SK-N-SH treated with all-trans-retinoic acid at 6 μM for 48 hours (cell line): Measurements from ENCODE around the gene SOX5.

ENCODE experiments used
- ATAC-seq: fragments of 200-7000 bp; cut with Tn5 transposase; 3 replicates; pipeline ENCODE4 v1.9.1; 2020; ENCODE audit warnings: mild to moderate bottlenecking, moderate library complexity
- ARNTL ChIP-seq: fragments of 450-650 bp; formaldehyde crosslinking; IDR thresholded peaks from 2 replicates; pipeline ENCODE4 v1.5.0; 2020; ENCODE audit warnings: low read depth, mild to moderate bottlenecking, moderate library complexity, borderline replicate concordance
- CSDC2 ChIP-seq: fragments of 250-450 bp; sonication (Bioruptor Pico); IDR thresholded peaks from 2 replicates; pipeline ENCODE4 v1.5.0; 2020; ENCODE audit warnings: mild to moderate bottlenecking, moderate library complexity
- CSRNP3 ChIP-seq: fragments of 250-450 bp; sonication (Bioruptor Pico); IDR thresholded peaks from 2 replicates; pipeline ENCODE4 v1.5.1; 2021; ENCODE audit warnings: mild to moderate bottlenecking, moderate library complexity
- ESRRG ChIP-seq: fragments of 250-450 bp; sonication (Bioruptor Pico); IDR thresholded peaks from 2 replicates; pipeline ENCODE4 v1.6.1; 2021; ENCODE audit warnings: mild to moderate bottlenecking
- GLIS3 ChIP-seq: fragments of 250-450 bp; sonication (Bioruptor Pico); IDR thresholded peaks from 2 replicates; pipeline ENCODE4 v1.5.0; 2020; ENCODE audit warnings: mild to moderate bottlenecking, moderate library complexity
- ISL1 ChIP-seq: fragments of 250-450 bp; sonication (Bioruptor Pico); IDR thresholded peaks from 2 replicates; pipeline ENCODE4 v2.1.2; 2022; ENCODE audit warnings: mild to moderate bottlenecking, moderate library complexity
- OSR1 ChIP-seq: fragments of 250-450 bp; sonication (Bioruptor Pico); IDR thresholded peaks from 2 replicates; pipeline ENCODE4 v1.8.0; 2022; ENCODE audit warnings: moderate library complexity, mild to moderate bottlenecking, inconsistent platforms
- PATZ1 ChIP-seq: fragments of 250-450 bp; sonication (Bioruptor Pico); IDR thresholded peaks from 2 replicates; pipeline ENCODE4 v1.8.0; 2020; ENCODE audit warnings: mild to moderate bottlenecking, moderate library complexity, borderline replicate concordance
- PPARA ChIP-seq: fragments of 250-450 bp; sonication (Bioruptor Pico); IDR thresholded peaks from 2 replicates; pipeline ENCODE4 v1.5.0; 2020; ENCODE audit warnings: mild to moderate bottlenecking, borderline replicate concordance
- RARB ChIP-seq: fragments of 250-450 bp; sonication (Bioruptor Pico); IDR thresholded peaks from 2 replicates; pipeline ENCODE4 v1.8.0; 2021; ENCODE audit warnings: mild to moderate bottlenecking, moderate library complexity
- SNAI2 ChIP-seq: fragments of 250-450 bp; sonication (Bioruptor Pico); IDR thresholded peaks from 2 replicates; pipeline ENCODE4 v1.5.0; 2020; ENCODE audit warnings: mild to moderate bottlenecking, moderate library complexity
- TCF4 ChIP-seq: fragments of 250-450 bp; sonication (Bioruptor Pico); IDR thresholded peaks from 2 replicates; pipeline ENCODE4 v1.8.0; 2021; ENCODE audit warnings: mild to moderate bottlenecking, moderate library complexity, borderline replicate concordance
- TOX ChIP-seq: fragments of 250-450 bp; sonication (Bioruptor Pico); IDR thresholded peaks from 2 replicates; pipeline ENCODE4 v1.8.0; 2021; ENCODE audit warnings: mild to moderate bottlenecking, moderate library complexity, borderline replicate concordance
- TSHZ2 ChIP-seq: fragments of 250-450 bp; sonication (Bioruptor Pico); IDR thresholded peaks from 2 replicates; pipeline ENCODE4 v1.5.0; 2020; ENCODE audit warnings: mild to moderate bottlenecking, moderate library complexity
- ZC3H10 ChIP-seq: fragments of 250-450 bp; sonication (Bioruptor Pico); IDR thresholded peaks from 2 replicates; pipeline ENCODE4 v1.5.1; 2021; ENCODE audit warnings: mild to moderate bottlenecking, moderate library complexity
- ZFP3 ChIP-seq: fragments of 250-450 bp; sonication (Bioruptor Pico); IDR thresholded peaks from 2 replicates; pipeline ENCODE4 v1.5.0; 2020; ENCODE audit warnings: mild to moderate bottlenecking, moderate library complexity
- ZFP30 ChIP-seq: fragments of 450-650 bp; formaldehyde crosslinking; IDR thresholded peaks from 2 replicates; pipeline ENCODE4 v1.5.0; 2022; ENCODE audit warnings: mild to moderate bottlenecking, moderate library complexity
- ZNF565 ChIP-seq: fragments of 450-650 bp; formaldehyde crosslinking; conservative IDR thresholded peaks from 2 replicates; pipeline ENCODE4 v1.5.0; 2020; ENCODE audit warnings: low read depth, mild to moderate bottlenecking, moderate library complexity
- ZNF70 ChIP-seq: fragments of 450-650 bp; formaldehyde crosslinking; IDR thresholded peaks from 2 replicates; pipeline ENCODE4 v1.5.0; 2020; ENCODE audit warnings: mild to moderate bottlenecking, moderate library complexity
- ZNF8 ChIP-seq: fragments of 450-650 bp; formaldehyde crosslinking; IDR thresholded peaks from 2 replicates; pipeline ENCODE4 v1.5.0; 2020; ENCODE audit warnings: mild to moderate bottlenecking, moderate library complexity
- TF ChIP-seq, protein P1 (sequence below): fragments of 250-450 bp; sonication (Bioruptor Pico); IDR thresholded peaks from 2 replicates; pipeline ENCODE4 v1.8.0; 2021; ENCODE audit warnings: low read depth, mild to moderate bottlenecking, moderate library complexity, borderline replicate concordance
- TF ChIP-seq, protein P2 (sequence below): fragments of 250-450 bp; sonication (Bioruptor Pico); IDR thresholded peaks from 2 replicates; pipeline ENCODE4 v1.5.1; 2020; ENCODE audit warnings: low read depth, mild to moderate bottlenecking, moderate library complexity

SOX5 gene

DNA sequence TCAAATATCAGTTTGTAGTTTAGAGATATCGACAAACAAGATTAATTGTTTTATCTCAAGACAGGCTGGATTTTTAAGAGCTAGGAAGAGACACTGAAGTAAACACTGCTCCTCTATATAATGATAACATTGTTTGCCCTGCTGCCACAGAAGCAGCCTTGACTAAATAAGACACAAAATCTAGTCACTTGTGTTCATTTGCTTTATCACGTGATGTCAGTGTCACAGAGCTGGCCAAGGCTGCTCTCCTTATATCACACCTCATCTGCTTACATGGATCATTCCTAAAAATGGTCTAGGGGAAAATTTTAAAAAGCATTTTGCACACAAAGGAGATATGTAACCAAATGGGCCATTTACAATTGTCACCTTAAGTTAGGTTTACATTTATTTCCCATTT is 64.1 kb downstream of the SOX5 start (continued):
- TF ChIP-seq, protein P1, sequence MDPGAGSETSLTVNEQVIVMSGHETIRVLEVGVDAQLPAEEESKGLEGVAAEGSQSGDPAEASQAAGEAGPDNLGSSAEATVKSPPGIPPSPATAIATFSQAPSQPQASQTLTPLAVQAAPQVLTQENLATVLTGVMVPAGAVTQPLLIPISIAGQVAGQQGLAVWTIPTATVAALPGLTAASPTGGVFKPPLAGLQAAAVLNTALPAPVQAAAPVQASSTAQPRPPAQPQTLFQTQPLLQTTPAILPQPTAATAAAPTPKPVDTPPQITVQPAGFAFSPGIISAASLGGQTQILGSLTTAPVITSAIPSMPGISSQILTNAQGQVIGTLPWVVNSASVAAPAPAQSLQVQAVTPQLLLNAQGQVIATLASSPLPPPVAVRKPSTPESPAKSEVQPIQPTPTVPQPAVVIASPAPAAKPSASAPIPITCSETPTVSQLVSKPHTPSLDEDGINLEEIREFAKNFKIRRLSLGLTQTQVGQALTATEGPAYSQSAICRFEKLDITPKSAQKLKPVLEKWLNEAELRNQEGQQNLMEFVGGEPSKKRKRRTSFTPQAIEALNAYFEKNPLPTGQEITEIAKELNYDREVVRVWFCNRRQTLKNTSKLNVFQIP (CRISPR knock-in tag) = no peak
- TF ChIP-seq TCF4 (no peak), ZNF8 (no peak), ZNF70 (CRISPR knock-in tag) (no peak), ZNF565 (CRISPR knock-in tag) (no peak), TOX (CRISPR knock-in tag) (no peak), ZC3H10 (no peak), CSDC2 (CRISPR knock-in tag) (no peak), ESRRG (CRISPR knock-in tag) (no peak), ZFP3 (CRISPR knock-in tag) (no peak)

DNA sequence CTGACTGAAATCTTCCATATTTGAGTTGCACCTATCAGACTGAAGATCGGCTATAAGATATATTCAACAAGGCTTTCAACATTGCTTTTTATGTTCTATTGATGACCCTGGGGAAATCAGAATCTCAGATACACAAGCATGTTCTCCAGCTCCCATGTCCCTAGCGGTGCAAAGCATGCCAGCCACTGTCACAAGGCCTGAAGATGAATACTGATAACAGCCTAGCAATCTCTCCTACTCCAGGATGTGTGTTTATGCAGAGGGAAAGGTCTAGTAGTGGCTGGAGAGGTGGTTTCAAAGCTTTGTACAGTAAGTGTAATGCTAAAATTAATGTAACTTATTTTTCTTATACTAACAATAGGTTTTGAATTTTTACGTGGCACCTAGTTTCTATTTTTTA is 64.6 kb downstream of the SOX5 start:
- no peak for ATAC-seq
- TF ChIP-seq ZNF70 (CRISPR knock-in tag) (no peak), CSDC2 (CRISPR knock-in tag) (no peak), PATZ1 (CRISPR knock-in tag) (no peak), OSR1 (no peak), TSHZ2 (no peak), CSRNP3 (CRISPR knock-in tag) (no peak), GLIS3 (CRISPR knock-in tag) (no peak), PPARA (CRISPR knock-in tag) (no peak), ZFP3 (CRISPR knock-in tag) (no peak), ESRRG (CRISPR knock-in tag) (no peak), ZNF565 (CRISPR knock-in tag) (no peak), RARB (no peak), SNAI2 (no peak), ZNF8 (no peak), TCF4 (no peak), ARNTL (no peak), ISL1 (CRISPR knock-in tag) (no peak)
- TF ChIP-seq, protein P2, sequence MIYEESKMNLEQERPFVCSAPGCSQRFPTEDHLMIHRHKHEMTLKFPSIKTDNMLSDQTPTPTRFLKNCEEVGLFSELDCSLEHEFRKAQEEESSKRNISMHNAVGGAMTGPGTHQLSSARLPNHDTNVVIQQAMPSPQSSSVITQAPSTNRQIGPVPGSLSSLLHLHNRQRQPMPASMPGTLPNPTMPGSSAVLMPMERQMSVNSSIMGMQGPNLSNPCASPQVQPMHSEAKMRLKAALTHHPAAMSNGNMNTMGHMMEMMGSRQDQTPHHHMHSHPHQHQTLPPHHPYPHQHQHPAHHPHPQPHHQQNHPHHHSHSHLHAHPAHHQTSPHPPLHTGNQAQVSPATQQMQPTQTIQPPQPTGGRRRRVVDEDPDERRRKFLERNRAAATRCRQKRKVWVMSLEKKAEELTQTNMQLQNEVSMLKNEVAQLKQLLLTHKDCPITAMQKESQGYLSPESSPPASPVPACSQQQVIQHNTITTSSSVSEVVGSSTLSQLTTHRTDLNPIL (CRISPR knock-in tag) = no peak
- TF ChIP-seq, protein P1 (CRISPR knock-in tag) = no peak

GRCh38 chr12:23880988-23881387 is 68.5 kb downstream of the SOX5 start:
- no peak for ATAC-seq
- TF ChIP-seq ZC3H10 = no peak
- no peak for TF ChIP-seq ISL1 (CRISPR knock-in tag)
- no peak for TF ChIP-seq ZFP30
- TF ChIP-seq ZNF565 (CRISPR knock-in tag) = no peak
- no peak for TF ChIP-seq PPARA (CRISPR knock-in tag)
- TF ChIP-seq ESRRG (CRISPR knock-in tag) = no peak
- TF ChIP-seq ZFP3 (CRISPR knock-in tag) = no peak
- TF ChIP-seq ARNTL = no peak
- TF ChIP-seq, protein P2 (CRISPR knock-in tag) = no peak
- TF ChIP-seq ZNF8 = no peak
- no peak for TF ChIP-seq TSHZ2
